ENCODE results near the gene NTHL1. TPM values are rescaled to one million over a fixed set of nuclear protein-coding genes. Genes with fewer than 3 reads are reported as not detected.

Gene NTHL1
- polyA plus RNA-seq, 3 donors, result 9.2 to 22.4 (median 9.6) TPM

DNA sequence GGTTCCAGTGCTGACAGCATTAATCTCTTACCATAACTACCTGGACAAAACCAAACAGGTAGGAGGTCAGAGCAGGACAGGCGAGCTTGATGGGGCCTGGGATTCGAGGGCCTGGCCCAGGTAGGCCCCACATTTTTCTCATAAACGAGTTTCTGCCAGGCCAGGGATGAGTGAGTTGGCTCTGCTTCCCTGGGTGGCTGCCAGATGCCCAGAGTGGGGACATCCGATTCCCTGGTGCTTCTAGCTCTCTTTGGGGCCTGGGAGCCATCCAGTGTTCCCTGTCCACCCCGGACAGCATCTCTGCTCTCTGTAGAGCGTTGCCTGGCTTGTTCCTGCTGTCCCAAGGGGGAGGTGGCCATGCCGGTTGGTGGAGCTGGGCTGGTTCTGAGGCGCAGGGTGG lies 25.3 kb upstream of the NTHL1 start:
- intact Hi-C loops (cut with micrococcal nuclease), result no loop called here
- Histone ChIP-seq H3K9me3 (replicated peaks in 1 of 2; ENCODE audit: control insufficient read depth in 1 of 2, insufficient read depth in 1 of 2, low read length in 2 of 2) (no peaks in the 10 kb centered on the region), H3K27me3 (ENCODE audit: control insufficient read depth in 2 of 2, insufficient read depth in 2 of 2, low read length in 2 of 2) (no peaks in the 10 kb centered on the region), H3K36me3 (replicated peaks in 1 of 2; ENCODE audit: control insufficient read depth in 1 of 2, insufficient read depth in 2 of 2, low read length in 2 of 2) (peaks cover 60 to 88% of the 10 kb centered on the region in 2 donors), H3K4me3 (replicated peaks in 1 of 3; ENCODE audit: low read depth in 2 of 3, low read length in 3 of 3) (no peak overlapping the region), H4K20me1 (ENCODE audit: insufficient read depth, low read length) (no peaks in the 10 kb centered on the region), H3K79me2 (ENCODE audit: insufficient read depth, low read length) (no peaks in the 10 kb centered on the region), H2AFZ (ENCODE audit: insufficient read depth, low read depth, low read length, poor library complexity, severe bottlenecking) (no peak overlapping the region), H3K4me2 (replicated peaks; ENCODE audit: extremely low read depth, low read length, poor library complexity, severe bottlenecking) (no peak overlapping the region), H3K4me1 (ENCODE audit: control insufficient read depth in 1 of 2, insufficient read depth in 2 of 2, low read length in 2 of 2) (no peaks in the 10 kb centered on the region), H3K27ac (ENCODE audit: low read depth in 1 of 2, low read length in 2 of 2) (no peak overlapping the region), H3K9ac (ENCODE audit: insufficient read depth, low read length, poor library complexity, severe bottlenecking) (no peak overlapping the region)
- H3K4me3 Mint-ChIP-seq, result no peak overlapping the region
- WGBS (ENCODE audit: insufficient coverage), result 95% methylated on average over 8 of the region's 8 CpGs
- peaks cover 68 to 94% of the 10 kb centered on the region in 2 donors for H3K36me3 Mint-ChIP-seq
- H3K27me3 Mint-ChIP-seq (ENCODE audit: low read depth in 3 of 3), result peaks cover 0 to 3% (median 0%) of the 10 kb centered on the region in 3 donors
- H3K9me3 Mint-ChIP-seq, result no peaks in the 10 kb centered on the region
- H3K27ac Mint-ChIP-seq, result peak overlapping the region in 1 of 7 donors; percentile 68
- DNase-seq, result no peak
- TF ChIP-seq, protein P1, sequence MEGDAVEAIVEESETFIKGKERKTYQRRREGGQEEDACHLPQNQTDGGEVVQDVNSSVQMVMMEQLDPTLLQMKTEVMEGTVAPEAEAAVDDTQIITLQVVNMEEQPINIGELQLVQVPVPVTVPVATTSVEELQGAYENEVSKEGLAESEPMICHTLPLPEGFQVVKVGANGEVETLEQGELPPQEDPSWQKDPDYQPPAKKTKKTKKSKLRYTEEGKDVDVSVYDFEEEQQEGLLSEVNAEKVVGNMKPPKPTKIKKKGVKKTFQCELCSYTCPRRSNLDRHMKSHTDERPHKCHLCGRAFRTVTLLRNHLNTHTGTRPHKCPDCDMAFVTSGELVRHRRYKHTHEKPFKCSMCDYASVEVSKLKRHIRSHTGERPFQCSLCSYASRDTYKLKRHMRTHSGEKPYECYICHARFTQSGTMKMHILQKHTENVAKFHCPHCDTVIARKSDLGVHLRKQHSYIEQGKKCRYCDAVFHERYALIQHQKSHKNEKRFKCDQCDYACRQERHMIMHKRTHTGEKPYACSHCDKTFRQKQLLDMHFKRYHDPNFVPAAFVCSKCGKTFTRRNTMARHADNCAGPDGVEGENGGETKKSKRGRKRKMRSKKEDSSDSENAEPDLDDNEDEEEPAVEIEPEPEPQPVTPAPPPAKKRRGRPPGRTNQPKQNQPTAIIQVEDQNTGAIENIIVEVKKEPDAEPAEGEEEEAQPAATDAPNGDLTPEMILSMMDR (IDR thresholded peaks at IDR 0.05), result no peak
- no peaks in the 10 kb centered on the region for H3K4me1 Mint-ChIP-seq

DNA sequence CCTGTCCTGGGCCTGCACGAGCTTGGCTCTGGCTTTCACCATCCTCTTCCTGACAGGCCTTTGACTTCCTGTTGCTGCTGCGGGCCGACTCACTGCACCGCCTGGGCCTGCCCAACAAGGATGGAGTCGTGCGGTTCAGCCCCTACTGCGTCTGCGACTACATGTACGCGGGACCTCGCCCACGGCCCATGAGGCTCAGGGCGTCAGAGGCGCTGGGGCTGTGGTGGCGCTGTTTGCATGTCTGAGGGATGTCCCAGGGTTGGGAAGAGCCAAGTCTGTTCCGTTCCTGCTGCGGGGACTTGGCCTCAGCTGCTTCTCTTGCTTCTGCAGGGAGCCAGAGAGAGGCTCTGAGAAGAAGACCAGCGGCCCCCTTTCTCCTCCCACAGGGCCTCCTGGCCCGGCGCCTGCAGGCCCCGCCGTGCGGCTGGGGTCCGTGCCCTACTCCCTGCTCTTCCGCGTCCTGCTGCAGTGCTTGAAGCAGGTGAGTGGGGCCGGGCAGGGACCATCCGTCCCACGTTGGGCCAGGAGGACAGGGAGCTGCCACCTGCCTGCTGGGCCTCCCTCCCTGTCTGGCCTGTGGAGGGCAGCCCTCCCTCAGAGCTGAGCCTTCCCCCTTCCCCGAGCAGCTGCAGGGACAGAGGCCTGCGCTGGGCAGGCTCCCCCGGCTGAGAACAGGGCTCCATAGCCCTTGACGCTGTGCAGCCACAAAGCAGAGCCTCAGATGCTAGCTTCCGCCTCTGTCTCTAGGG lies 24.0 kb upstream of the NTHL1 start:
- Histone ChIP-seq H3K4me1 (ENCODE audit: control insufficient read depth in 1 of 2, insufficient read depth in 2 of 2, low read length in 2 of 2) (no peaks in the 10 kb centered on the region), H4K20me1 (ENCODE audit: insufficient read depth, low read length) (no peaks in the 10 kb centered on the region), H3K4me3 (replicated peaks in 1 of 3; ENCODE audit: low read depth in 2 of 3, low read length in 3 of 3) (no peak overlapping the region), H3K9me3 (replicated peaks in 1 of 2; ENCODE audit: control insufficient read depth in 1 of 2, insufficient read depth in 1 of 2, low read length in 2 of 2) (no peaks in the 10 kb centered on the region), H3K27me3 (ENCODE audit: control insufficient read depth in 2 of 2, insufficient read depth in 2 of 2, low read length in 2 of 2) (no peaks in the 10 kb centered on the region), H3K36me3 (replicated peaks in 1 of 2; ENCODE audit: control insufficient read depth in 1 of 2, insufficient read depth in 2 of 2, low read length in 2 of 2) (peaks cover 57 to 86% of the 10 kb centered on the region in 2 donors), H3K9ac (ENCODE audit: insufficient read depth, low read length, poor library complexity, severe bottlenecking) (no peak overlapping the region), H3K79me2 (ENCODE audit: insufficient read depth, low read length) (no peaks in the 10 kb centered on the region), H3K4me2 (replicated peaks; ENCODE audit: extremely low read depth, low read length, poor library complexity, severe bottlenecking) (no peak overlapping the region), H3K27ac (ENCODE audit: low read depth in 1 of 2, low read length in 2 of 2) (no peak overlapping the region), H2AFZ (ENCODE audit: insufficient read depth, low read depth, low read length, poor library complexity, severe bottlenecking) (no peak overlapping the region)
- 83% methylated on average over 28 of the region's 34 CpGs for whole genome bisulfite sequencing (ENCODE audit: insufficient coverage)
- intact Hi-C loops (cut with micrococcal nuclease), result no loop called here
- Mint-ChIP-seq H3K4me3 (no peak overlapping the region), H3K9me3 (no peaks in the 10 kb centered on the region), H3K4me1 (no peaks in the 10 kb centered on the region), H3K27ac (peak overlapping the region in 4 of 7 donors; percentile 27 to 68 (median 36)), H3K27me3 (ENCODE audit: low read depth in 3 of 3) (peaks cover 0 to 2% (median 0%) of the 10 kb centered on the region in 3 donors), H3K36me3 (peaks cover 68 to 95% of the 10 kb centered on the region in 2 donors)
- TF ChIP-seq, protein P1 (IDR thresholded peaks at IDR 0.05), result no peak
- DNase-seq, result no peak
